Astrocyte of the spinal cord (primary cell): ENCODE measurements around the gene CD300LF.

Experiments
- DNase-seq: peaks from one replicate; pipeline ENCODE4 v3.0.0; 2011; ENCODE audit warnings: low read depth, low spot score
- H3K4me3 ChIP-seq: 2 replicates; pipeline ENCODE4 v1.5.1; 2011; ENCODE audit warnings: low read depth, mild to moderate bottlenecking, low read length, moderate library complexity
- in situ Hi-C: cut with HindIII; loops from 2 replicates; pipeline ENCODE4 v1.10.0; 2017; ENCODE audit warnings: low sequenced_read_pairs
- TF ChIP-seq, protein P1 (sequence below): IDR thresholded peaks from 2 replicates; pipeline ENCODE4 v1.5.1; 2012; ENCODE audit warnings: low read depth, mild to moderate bottlenecking, low read length, inconsistent platforms

Gene CD300LF

DNA sequence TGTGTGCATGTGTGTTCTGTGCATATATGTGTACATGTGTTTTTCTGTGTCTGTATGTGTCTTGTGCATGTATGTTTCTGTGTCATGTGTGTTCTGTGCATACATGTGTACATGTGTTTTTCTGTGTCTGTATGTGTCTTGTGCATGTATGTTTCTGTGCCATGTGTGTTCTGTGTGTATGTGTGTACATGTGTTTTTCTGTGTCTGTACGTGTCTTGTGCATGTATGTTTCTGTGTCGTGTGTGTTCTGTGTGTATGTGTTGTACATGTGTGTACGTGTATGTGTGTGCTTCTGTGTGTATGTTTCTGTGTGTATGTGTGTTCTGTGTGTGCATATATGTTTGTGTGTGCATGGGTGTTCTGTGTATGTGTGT is 16.0 kb upstream of the CD300LF start:
- no peak for DNase-seq
- in situ Hi-C loops, result no loop called here

DNA sequence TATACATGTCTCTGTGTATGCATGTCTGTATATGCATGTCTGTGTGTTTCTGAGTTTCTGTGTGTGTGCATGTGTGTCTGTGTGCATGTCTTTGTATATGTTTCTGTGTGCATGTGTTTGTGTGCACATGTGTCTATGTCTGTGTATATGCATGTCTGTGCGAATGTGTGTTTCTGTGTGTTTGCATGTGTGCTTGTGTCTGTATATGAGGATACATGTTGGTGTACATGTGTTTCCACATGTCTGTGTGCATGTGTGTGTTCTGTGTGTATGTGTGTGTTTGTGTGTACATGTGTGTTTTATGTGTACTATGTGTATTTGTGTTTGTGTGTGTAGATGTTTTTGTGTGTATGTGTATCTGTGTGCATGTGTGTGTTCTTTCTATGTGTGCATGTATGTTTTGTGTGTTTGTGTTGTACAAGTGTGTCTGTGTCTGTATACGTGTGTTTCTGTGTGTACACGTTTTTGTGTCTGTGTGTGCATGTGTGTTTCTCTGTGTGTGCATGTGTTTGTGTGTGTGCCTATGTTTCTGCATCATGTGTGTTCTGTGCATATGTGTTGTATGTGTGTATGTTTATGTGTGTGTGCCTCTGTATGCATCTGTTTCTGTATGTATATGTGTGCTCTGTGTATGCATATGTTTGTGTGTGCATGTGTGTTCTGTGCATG is 15.4 kb upstream of the CD300LF start:
- no peak for DNase-seq
- in situ Hi-C loops, result no loop called here
- TF ChIP-seq, protein P1, sequence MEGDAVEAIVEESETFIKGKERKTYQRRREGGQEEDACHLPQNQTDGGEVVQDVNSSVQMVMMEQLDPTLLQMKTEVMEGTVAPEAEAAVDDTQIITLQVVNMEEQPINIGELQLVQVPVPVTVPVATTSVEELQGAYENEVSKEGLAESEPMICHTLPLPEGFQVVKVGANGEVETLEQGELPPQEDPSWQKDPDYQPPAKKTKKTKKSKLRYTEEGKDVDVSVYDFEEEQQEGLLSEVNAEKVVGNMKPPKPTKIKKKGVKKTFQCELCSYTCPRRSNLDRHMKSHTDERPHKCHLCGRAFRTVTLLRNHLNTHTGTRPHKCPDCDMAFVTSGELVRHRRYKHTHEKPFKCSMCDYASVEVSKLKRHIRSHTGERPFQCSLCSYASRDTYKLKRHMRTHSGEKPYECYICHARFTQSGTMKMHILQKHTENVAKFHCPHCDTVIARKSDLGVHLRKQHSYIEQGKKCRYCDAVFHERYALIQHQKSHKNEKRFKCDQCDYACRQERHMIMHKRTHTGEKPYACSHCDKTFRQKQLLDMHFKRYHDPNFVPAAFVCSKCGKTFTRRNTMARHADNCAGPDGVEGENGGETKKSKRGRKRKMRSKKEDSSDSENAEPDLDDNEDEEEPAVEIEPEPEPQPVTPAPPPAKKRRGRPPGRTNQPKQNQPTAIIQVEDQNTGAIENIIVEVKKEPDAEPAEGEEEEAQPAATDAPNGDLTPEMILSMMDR, result no peak
- no peak overlapping the region for H3K4me3 ChIP-seq

More for the DNA sequence above, 16.0 kb upstream of the CD300LF start:
- TF ChIP-seq, protein P1, result no peak
- H3K4me3 ChIP-seq, result no peak overlapping the region

DNA sequence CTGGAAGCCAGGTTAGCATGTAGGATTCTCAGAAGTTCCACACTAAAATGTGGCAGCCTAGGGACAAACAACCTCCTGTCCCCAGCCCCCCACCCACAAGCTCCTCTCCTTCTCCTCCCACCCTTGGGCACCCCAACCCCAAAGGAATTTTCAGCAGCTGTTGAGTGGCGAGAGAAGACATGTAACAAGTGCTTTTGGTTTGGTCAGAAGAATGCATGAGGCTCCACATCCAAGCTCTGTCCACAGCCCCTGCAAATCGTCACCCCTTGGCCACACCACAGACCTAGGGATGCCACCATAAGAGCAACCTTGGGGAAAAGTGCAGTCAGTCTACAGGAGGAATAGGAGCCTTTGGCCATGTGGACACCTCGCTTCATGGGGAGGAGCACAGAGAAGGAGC is 12.4 kb upstream of the CD300LF start:
- TF ChIP-seq, protein P1, result no peak
- in situ Hi-C loops, result no loop called here
- DNase-seq, result no peak
- H3K4me3 ChIP-seq, result no peak overlapping the region

DNA sequence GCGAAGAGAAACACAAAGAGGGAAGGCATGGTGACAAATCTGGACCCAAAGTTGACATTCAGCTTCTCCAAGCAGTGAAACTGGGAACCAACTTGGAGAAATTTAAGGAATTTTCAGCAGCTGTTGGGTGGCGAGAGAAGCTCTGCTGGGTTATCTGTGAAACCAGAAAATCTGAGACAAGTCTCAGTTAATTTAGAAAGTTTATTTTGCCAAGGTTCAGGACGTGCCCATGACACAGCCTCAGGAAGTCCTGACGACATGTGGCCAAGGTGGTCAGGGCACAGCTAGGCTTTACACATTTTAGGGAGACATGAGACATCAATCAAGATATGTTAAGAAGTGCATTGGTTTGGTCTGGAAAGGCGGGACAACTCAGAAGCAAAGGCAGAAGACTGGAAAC is 11.2 kb upstream of the CD300LF start:
- no peak for DNase-seq
- TF ChIP-seq, protein P1, result no peak
- no peak overlapping the region for H3K4me3 ChIP-seq
- in situ Hi-C loops, result no loop called here

DNA sequence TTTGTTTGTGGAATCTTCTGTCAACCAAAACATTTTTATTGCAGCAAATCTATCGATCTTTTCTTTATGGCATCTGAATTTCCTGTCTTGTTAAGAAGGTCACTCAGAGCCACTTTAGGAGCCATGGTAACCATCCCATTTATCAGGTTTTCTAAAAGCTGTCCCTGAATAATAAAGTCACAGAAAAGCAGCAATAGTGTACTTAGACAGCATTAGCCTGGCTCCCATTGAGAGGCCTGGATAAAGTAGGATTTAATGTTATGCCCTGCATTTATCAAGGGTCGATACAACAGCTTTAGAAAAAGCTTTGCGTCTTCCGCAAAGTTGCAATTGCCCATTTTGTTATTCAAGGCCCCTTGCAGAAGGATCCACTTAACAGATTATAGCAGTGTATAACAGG is 10.1 kb upstream of the CD300LF start:
- in situ Hi-C loops, result no loop called here
- TF ChIP-seq, protein P1, result no peak
- H3K4me3 ChIP-seq, result no peak overlapping the region
- no peak for DNase-seq

DNA sequence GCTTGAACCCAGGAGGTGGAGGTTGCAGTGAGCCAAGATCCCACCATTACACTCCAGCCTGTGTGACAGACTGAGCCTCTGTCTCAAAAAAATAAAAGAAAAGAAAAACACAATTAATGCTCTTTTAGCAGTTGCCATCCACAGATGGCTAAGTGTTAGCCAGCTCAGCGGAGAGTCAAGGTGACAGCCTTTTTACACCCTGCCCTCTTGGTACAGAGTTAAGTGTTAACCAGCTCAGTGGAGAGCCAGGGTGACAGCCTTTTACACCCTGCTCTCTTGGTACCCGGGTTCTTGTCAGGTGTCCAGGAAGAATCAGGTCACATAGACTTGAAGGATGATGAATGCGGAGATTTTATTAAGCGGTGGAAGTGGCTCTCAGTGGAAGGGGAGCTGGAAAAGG is 7.8 kb upstream of the CD300LF start:
- TF ChIP-seq, protein P1, result no peak
- in situ Hi-C loops, result no loop called here
- H3K4me3 ChIP-seq, result no peak overlapping the region
- no peak for DNase-seq
